K562 (cell line): ENCODE data around the gene COPS6. TPM values are rescaled to one million over a fixed set of nuclear protein-coding genes. Genes with fewer than 3 reads are reported as not detected.

Experiments used
- ARID2 ChIP-seq: fragments of 450-650 bp; IDR thresholded peaks from 2 replicates; pipeline ENCODE4 v1.6.1; 2017; ENCODE audit warnings: antibody characterized with exemption, mild to moderate bottlenecking
- FOSL1 ChIP-seq: fragments of 200-800 bp; sonication (Bioruptor generic); conservative IDR thresholded peaks from 2 replicates; pipeline ENCODE4 v1.6.1; 2016; ENCODE audit warnings: missing genetic modification characterization, missing compliant biosample characterization
- GTF2A2 ChIP-seq: IDR thresholded peaks from 2 replicates; pipeline ENCODE4 v1.6.1; 2016; ENCODE audit warnings: mild to moderate bottlenecking, missing genetic modification characterization, missing compliant biosample characterization
- MED1 ChIP-seq: sonication (generic); formaldehyde crosslinking; IDR thresholded peaks from 2 replicates; pipeline ENCODE4 v1.8.1; 2023; ENCODE audit warnings: missing genetic modification reagents, borderline replicate concordance
- NKRF ChIP-seq: fragments of 450-650 bp; IDR thresholded peaks from 2 replicates; pipeline ENCODE4 v1.6.1; 2016; ENCODE audit warnings: borderline replicate concordance
- NR3C1 ChIP-seq: sonication (generic); formaldehyde crosslinking; IDR thresholded peaks from 2 replicates; pipeline ENCODE4 v1.8.1; 2022; ENCODE audit warnings: missing genetic modification reagents
- PCBP1 ChIP-seq: fragments of 200-400 bp; formaldehyde crosslinking; IDR thresholded peaks from 2 replicates; pipeline ENCODE4 v1.6.1; 2018; ENCODE audit warnings: mild to moderate bottlenecking, low read depth, low read length; ENCODE audit not compliant: poor library complexity, severe bottlenecking
- RBBP5 ChIP-seq: fragments of 200-600 bp; sonication (generic); IDR thresholded peaks from 2 replicates; pipeline ENCODE4 v1.6.1; 2012; ENCODE audit warnings: borderline replicate concordance, mild to moderate bottlenecking, low read length, control low read depth, inconsistent platforms; ENCODE audit not compliant: insufficient read depth, poor library complexity, severe bottlenecking
- RBM22 ChIP-seq: fragments of 200-400 bp; formaldehyde crosslinking; IDR thresholded peaks from 2 replicates; pipeline ENCODE4 v1.6.1; 2018; ENCODE audit warnings: low read length, low read depth; ENCODE audit not compliant: poor library complexity, severe bottlenecking
- THAP12 ChIP-seq: fragments of 250-450 bp; sonication (Bioruptor Pico); IDR thresholded peaks from 2 replicates; pipeline ENCODE4 v1.9.0; 2021; ENCODE audit warnings: mild to moderate bottlenecking, inconsistent platforms
- TOE1 ChIP-seq, 2 experiments: fragments of 450-650 bp in 1 of 2; sonication (generic) in 1 of 2; formaldehyde crosslinking in 1 of 2; IDR thresholded peaks; 2 replicates each; pipeline versions ENCODE4 v1.7.1 to v1.8.0; 2016 to 2022; ENCODE audit warnings: borderline replicate concordance in 2 of 2, mild to moderate bottlenecking in 2 of 2, antibody characterized with exemption in 1 of 2, inconsistent platforms in 1 of 2, low read depth in 1 of 2, missing genetic modification reagents in 1 of 2, moderate library complexity in 1 of 2
- TRIM24 ChIP-seq, 2 experiments: fragments of 450-650 bp; IDR thresholded peaks; 2 replicates each; pipeline ENCODE4 v1.6.1; 2016
- ZNF174 ChIP-seq: fragments of 250-450 bp; sonication (Bioruptor Pico); IDR thresholded peaks from 2 replicates; pipeline ENCODE4 v1.4.0; 2020; ENCODE audit warnings: mild to moderate bottlenecking
- ZNF197 ChIP-seq: fragments of 200-800 bp; sonication (Bioruptor generic); IDR thresholded peaks from 2 replicates; pipeline ENCODE4 v1.6.1; 2016; ENCODE audit warnings: low read depth, missing genetic modification characterization, missing compliant biosample characterization
- ZNF253 ChIP-seq: fragments of 250-450 bp; sonication (Bioruptor Pico); conservative IDR thresholded peaks from 2 replicates; pipeline ENCODE4 v1.6.1; 2021; ENCODE audit warnings: mild to moderate bottlenecking
- polyA plus RNA-seq, 8 experiments: library from polyadenylated mRNA; depleted of rRNA in 4 of 8; stranded (reverse) in 5 of 8; unstranded in 3 of 8; fragments of >200 nt; fragmentation: Nextera tagmentation in 2 of 8; fragmentation: Illumina TruSeq in 1 of 8; extraction: Ambion mirVana in 2 of 8; extraction: Trizol in 1 of 8; gene quantifications; 2 replicates each; pipeline versions ENCODE4 v1.2.1 to v1.2.3, GENCODE V29; 2011 to 2014; ENCODE audit warnings: inconsistent platforms in 1 of 8, missing spikeins in 1 of 8
- total RNA-seq, 7 experiments: library from RNA; depleted of rRNA in 6 of 7; stranded (reverse); fragments of >200 nt in 6 of 7; fragmentation: Illumina TruSeq in 2 of 7; extraction: Trizol in 2 of 7; gene quantifications; 2 replicates each; pipeline versions ENCODE4 v1.2.1 to v1.2.3, GENCODE V29; 2011 to 2021; ENCODE audit warnings: low replicate concordance in 1 of 7
- TF ChIP-seq, protein P1 (sequence below): fragments of 250-450 bp; sonication (Bioruptor Pico); IDR thresholded peaks from 2 replicates; pipeline ENCODE4 v1.4.0; 2020

The COPS6 gene
- total and polyA plus RNA-seq, 9 of the 15 experiments (the other 6 are each of a cell fraction or from before 2014, with no cell fraction given), result 63.0 to 331 (median 168) TPM

DNA sequence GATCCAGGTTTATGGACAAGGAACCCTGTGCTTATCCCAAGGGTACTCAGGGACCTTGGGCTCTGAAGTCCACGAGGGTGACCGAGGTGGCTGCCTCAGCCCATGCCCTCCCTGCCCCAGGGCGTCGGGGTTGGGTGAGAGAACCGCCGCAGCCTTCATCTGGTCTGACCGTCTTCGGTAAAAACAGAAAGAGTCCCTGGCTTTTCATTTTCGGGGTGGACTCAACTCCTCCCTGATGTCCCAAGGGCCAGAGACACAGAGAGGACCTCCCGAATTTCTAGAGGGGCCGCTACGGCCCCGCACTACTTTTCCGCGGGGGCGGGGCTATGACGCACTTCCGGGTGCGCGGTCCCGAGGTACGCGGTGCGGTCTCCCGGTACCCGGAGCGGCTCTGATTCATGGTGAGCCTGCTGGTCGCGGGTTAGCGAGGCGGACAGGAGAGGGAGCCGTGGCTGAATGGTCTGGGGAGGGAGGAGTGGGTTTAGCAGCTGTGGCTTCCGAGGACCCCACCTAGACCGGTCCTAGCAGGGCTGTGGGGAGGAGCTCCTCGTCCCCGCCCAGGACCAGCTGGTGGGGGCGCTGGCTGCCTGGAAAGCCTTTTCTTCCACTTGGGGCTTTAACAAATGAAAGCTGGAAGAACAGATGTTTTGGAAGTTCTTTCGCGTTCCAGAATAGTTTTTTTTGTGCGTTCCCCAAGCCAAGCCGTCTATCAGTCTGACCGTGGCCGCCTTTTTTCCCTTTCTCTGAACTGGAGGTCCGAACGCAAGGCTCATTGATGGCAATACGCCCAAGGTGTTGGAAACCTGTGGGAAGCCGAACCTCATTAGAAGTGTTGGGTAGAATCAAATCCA, 39.1 kb upstream of the COPS6 start, which contains the start of gene ZSCAN21 (continued):
- TF ChIP-seq NKRF, result peak; percentile 98
- no peak for TF ChIP-seq ZNF174
- no peak for TF ChIP-seq NR3C1
- TF ChIP-seq ZNF197 (CRISPR knock-in tag), result no peak
- TF ChIP-seq, protein P1, sequence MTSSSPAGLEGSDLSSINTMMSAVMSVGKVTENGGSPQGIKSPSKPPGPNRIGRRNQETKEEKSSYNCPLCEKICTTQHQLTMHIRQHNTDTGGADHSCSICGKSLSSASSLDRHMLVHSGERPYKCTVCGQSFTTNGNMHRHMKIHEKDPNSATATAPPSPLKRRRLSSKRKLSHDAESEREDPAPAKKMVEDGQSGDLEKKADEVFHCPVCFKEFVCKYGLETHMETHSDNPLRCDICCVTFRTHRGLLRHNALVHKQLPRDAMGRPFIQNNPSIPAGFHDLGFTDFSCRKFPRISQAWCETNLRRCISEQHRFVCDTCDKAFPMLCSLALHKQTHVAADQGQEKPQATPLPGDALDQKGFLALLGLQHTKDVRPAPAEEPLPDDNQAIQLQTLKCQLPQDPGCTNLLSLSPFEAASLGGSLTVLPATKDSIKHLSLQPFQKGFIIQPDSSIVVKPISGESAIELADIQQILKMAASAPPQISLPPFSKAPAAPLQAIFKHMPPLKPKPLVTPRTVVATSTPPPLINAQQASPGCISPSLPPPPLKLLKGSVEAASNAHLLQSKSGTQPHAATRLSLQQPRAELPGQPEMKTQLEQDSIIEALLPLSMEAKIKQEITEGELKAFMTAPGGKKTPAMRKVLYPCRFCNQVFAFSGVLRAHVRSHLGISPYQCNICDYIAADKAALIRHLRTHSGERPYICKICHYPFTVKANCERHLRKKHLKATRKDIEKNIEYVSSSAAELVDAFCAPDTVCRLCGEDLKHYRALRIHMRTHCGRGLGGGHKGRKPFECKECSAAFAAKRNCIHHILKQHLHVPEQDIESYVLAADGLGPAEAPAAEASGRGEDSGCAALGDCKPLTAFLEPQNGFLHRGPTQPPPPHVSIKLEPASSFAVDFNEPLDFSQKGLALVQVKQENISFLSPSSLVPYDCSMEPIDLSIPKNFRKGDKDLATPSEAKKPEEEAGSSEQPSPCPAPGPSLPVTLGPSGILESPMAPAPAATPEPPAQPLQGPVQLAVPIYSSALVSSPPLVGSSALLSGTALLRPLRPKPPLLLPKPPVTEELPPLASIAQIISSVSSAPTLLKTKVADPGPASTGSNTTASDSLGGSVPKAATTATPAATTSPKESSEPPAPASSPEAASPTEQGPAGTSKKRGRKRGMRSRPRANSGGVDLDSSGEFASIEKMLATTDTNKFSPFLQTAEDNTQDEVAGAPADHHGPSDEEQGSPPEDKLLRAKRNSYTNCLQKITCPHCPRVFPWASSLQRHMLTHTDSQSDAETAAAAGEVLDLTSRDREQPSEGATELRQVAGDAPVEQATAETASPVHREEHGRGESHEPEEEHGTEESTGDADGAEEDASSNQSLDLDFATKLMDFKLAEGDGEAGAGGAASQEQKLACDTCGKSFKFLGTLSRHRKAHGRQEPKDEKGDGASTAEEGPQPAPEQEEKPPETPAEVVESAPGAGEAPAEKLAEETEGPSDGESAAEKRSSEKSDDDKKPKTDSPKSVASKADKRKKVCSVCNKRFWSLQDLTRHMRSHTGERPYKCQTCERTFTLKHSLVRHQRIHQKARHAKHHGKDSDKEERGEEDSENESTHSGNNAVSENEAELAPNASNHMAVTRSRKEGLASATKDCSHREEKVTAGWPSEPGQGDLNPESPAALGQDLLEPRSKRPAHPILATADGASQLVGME (CRISPR knock-in tag), result no peak
- peak; percentile 38; the same call in 1 of the 2 replicates for TF ChIP-seq THAP12
- peak; percentile 95 for TF ChIP-seq RBBP5
- TF ChIP-seq TOE1 (IDR thresholded peaks at IDR 0.05; ENCODE audit: borderline replicate concordance), result peak; percentile 85
- no peak for TF ChIP-seq TOE1 (CRISPR knock-in tag; IDR thresholded peaks at IDR 0.05; ENCODE audit: borderline replicate concordance, low read depth)
- no peak for TF ChIP-seq ZNF253 (CRISPR knock-in tag)
- TF ChIP-seq RBM22, result no peak
- TF ChIP-seq PCBP1, result no peak
- TF ChIP-seq MED1 (CRISPR knock-in tag), result no peak
- TF ChIP-seq GTF2A2 (tag), result no peak
- no peak for TF ChIP-seq ARID2
- TF ChIP-seq TRIM24 (IDR thresholded peaks at IDR 0.05), result no peak
- peak; percentile 62; the same call in 1 of the 2 replicates for TF ChIP-seq FOSL1 (tag)
